SK-N-SH (cell line): ENCODE data around the gene BBS9.
A peak's percentile ranks its signal among the peaks of the same experiment; 100 is the strongest.

Source experiments
- FOXJ3 ChIP-seq: sonication (generic); formaldehyde crosslinking; IDR thresholded peaks from 2 replicates; pipeline ENCODE4 v1.5.1; 2020; ENCODE audit warnings: mild to moderate bottlenecking, missing genetic modification reagents
- GABPA ChIP-seq: IDR thresholded peaks from 2 replicates; pipeline ENCODE4 v1.4.0; 2012; ENCODE audit warnings: low read depth, mild to moderate bottlenecking
- GATA2 ChIP-seq: sonication (generic); formaldehyde crosslinking; IDR thresholded peaks from 2 replicates; pipeline ENCODE4 v1.5.0; 2020; ENCODE audit warnings: mild to moderate bottlenecking, missing genetic modification reagents
- POLR2AphosphoS5 ChIP-seq: IDR thresholded peaks from 2 replicates; pipeline ENCODE4 v1.6.1; 2012; ENCODE audit warnings: low read depth, low read length
- RFX5 ChIP-seq: IDR thresholded peaks from 2 replicates; pipeline ENCODE4 v1.6.1; 2012; ENCODE audit warnings: mild to moderate bottlenecking, improper control_type of control experiment, low read length
- RXRA ChIP-seq: IDR thresholded peaks from 2 replicates; pipeline ENCODE4 v1.4.0; 2012; ENCODE audit warnings: low read depth, mild to moderate bottlenecking, borderline replicate concordance
- TCF12 ChIP-seq: IDR thresholded peaks from 2 replicates; pipeline ENCODE4 v1.4.0; 2012
- YY1 ChIP-seq: IDR thresholded peaks from 2 replicates; pipeline ENCODE4 v1.4.0; 2012; ENCODE audit warnings: low read depth, mild to moderate bottlenecking
- TF ChIP-seq, protein P1 (sequence below): fragments of 200-600 bp; sonication (generic); IDR thresholded peaks from 2 replicates; pipeline ENCODE4 v1.6.1; 2017; ENCODE audit warnings: antibody characterized with exemption, mild to moderate bottlenecking, moderate library complexity
- TF ChIP-seq, protein P2 (sequence below): IDR thresholded peaks from 2 replicates; pipeline ENCODE4 v1.4.0; 2012; ENCODE audit warnings: low read depth
- TF ChIP-seq, protein P3 (sequence below): IDR thresholded peaks from 2 replicates; pipeline ENCODE4 v1.6.1; 2012; ENCODE audit warnings: mild to moderate bottlenecking, low read depth, low read length, moderate library complexity

- no peak for TF ChIP-seq POLR2AphosphoS5
- TF ChIP-seq, protein P1, sequence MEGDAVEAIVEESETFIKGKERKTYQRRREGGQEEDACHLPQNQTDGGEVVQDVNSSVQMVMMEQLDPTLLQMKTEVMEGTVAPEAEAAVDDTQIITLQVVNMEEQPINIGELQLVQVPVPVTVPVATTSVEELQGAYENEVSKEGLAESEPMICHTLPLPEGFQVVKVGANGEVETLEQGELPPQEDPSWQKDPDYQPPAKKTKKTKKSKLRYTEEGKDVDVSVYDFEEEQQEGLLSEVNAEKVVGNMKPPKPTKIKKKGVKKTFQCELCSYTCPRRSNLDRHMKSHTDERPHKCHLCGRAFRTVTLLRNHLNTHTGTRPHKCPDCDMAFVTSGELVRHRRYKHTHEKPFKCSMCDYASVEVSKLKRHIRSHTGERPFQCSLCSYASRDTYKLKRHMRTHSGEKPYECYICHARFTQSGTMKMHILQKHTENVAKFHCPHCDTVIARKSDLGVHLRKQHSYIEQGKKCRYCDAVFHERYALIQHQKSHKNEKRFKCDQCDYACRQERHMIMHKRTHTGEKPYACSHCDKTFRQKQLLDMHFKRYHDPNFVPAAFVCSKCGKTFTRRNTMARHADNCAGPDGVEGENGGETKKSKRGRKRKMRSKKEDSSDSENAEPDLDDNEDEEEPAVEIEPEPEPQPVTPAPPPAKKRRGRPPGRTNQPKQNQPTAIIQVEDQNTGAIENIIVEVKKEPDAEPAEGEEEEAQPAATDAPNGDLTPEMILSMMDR: no peak
- TF ChIP-seq RFX5: no peak
- TF ChIP-seq, protein P2, sequence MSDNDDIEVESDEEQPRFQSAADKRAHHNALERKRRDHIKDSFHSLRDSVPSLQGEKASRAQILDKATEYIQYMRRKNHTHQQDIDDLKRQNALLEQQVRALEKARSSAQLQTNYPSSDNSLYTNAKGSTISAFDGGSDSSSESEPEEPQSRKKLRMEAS: no peak
- TF ChIP-seq YY1: no peak
- TF ChIP-seq RXRA: no peak
- TF ChIP-seq, protein P3, sequence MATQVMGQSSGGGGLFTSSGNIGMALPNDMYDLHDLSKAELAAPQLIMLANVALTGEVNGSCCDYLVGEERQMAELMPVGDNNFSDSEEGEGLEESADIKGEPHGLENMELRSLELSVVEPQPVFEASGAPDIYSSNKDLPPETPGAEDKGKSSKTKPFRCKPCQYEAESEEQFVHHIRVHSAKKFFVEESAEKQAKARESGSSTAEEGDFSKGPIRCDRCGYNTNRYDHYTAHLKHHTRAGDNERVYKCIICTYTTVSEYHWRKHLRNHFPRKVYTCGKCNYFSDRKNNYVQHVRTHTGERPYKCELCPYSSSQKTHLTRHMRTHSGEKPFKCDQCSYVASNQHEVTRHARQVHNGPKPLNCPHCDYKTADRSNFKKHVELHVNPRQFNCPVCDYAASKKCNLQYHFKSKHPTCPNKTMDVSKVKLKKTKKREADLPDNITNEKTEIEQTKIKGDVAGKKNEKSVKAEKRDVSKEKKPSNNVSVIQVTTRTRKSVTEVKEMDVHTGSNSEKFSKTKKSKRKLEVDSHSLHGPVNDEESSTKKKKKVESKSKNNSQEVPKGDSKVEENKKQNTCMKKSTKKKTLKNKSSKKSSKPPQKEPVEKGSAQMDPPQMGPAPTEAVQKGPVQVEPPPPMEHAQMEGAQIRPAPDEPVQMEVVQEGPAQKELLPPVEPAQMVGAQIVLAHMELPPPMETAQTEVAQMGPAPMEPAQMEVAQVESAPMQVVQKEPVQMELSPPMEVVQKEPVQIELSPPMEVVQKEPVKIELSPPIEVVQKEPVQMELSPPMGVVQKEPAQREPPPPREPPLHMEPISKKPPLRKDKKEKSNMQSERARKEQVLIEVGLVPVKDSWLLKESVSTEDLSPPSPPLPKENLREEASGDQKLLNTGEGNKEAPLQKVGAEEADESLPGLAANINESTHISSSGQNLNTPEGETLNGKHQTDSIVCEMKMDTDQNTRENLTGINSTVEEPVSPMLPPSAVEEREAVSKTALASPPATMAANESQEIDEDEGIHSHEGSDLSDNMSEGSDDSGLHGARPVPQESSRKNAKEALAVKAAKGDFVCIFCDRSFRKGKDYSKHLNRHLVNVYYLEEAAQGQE: no peak
- TF ChIP-seq GABPA: no peak
- peak; percentile 75 for TF ChIP-seq GATA2 (CRISPR knock-in tag)
- TF ChIP-seq TCF12: no peak
- TF ChIP-seq FOXJ3 (CRISPR knock-in tag): no peak
These were observed 270.3 kb downstream of the BBS9 start for GRCh38 chr7:33399528-33400213.
